HT1080 (cell line): ENCODE results near the gene GRAMD1B. TPM values are rescaled to one million over a fixed set of nuclear protein-coding genes. Genes with fewer than 3 reads are reported as not detected.
"Not testable (repeated sequence)": the region's sequence is repeated elsewhere in the genome, so short reads cannot be mapped to it uniquely, and the experiment has no call there.

ENCODE experiments used
- DNase-seq: peaks from one replicate; pipeline ENCODE4 v3.0.0-alpha.2; 2015; ENCODE audit warnings: low read depth
- total RNA-seq: library from RNA; depleted of rRNA; stranded (reverse); fragments of >200 nt; shearing (Covaris generic); gene quantifications from 2 replicates; pipeline ENCODE4 v1.2.3, GENCODE V29; 2014

The GRAMD1B gene
- total RNA-seq, 1 experiment from 2014 or later: 70.9 TPM

DNA sequence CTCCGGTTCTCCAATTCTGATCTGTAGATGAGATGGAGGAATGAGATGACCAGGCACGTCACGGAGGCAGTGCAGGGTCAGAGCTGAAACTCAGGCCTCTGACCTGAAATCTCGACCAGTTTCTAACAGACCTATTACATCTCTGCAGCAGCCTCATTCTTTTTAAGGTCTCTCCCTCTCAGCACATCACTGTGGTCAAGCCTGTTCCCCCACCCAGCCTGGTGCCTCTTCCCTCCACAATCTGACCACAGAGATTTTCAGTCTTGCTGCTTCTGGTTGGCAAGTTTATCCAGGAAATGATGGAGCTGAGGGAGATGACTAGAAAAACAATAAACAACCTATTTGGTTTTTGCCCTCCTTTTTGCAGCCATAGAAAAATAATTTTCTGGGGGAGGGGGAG is 9.5 kb downstream of the GRAMD1B start:
- no peak for DNase-seq

DNA sequence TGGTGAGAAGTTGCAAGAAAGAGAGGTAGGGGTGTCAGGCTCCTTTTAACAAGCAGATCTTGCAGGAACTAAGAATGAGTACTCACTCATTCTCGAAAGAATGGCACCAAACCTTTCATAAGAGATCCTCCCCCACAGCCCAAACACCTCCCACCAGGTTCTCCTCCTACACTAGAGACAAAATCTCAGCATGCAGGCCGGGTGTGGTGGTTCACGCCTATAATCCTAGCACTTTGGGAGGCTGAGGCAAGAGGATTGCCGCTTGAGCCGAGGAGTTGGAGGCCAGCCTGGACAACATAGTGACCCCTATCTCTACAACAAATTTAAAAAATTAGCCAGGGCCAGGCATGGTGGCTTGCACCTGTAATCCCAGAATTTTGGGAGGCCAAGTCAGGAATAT is 11.1 kb downstream of the GRAMD1B start:
- DNase-seq: no peak

DNA sequence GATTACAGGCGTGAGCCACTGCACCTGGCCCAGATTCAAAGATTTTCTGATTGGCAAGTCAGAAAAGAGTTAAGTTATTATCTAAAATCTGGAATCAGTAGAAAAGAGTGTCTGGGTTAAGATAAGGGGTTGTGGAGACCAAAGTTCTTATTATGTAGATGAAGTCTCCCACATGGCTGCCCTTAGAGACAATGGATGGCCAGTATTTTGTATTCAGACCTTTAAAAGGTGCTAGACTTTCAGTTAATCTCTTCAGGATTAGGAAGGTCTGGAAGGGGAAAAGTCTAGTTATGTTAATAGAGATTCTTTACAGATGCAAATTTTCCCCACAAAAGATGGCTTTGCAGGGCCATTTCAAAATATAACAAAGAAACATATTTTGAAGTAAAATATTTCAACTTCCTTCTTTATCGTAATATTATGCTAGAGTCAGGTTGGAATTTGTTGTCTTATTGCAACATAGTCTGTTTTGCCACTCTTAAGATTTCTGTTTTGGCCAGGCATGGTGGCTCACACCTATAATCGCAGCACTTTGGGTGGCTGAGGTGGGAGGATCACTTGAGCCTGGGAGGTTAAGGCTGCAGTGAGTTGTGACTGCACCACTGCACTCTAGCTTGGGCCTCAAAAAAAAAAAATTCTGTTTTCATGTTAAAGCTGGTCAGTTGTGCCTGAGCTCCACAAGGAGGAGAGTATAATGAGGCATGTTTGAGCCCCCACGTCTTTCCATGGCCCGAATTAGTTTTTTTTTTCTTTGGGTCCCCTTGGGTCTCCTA is 14.0 kb downstream of the GRAMD1B start:
- no peak for DNase-seq

DNA sequence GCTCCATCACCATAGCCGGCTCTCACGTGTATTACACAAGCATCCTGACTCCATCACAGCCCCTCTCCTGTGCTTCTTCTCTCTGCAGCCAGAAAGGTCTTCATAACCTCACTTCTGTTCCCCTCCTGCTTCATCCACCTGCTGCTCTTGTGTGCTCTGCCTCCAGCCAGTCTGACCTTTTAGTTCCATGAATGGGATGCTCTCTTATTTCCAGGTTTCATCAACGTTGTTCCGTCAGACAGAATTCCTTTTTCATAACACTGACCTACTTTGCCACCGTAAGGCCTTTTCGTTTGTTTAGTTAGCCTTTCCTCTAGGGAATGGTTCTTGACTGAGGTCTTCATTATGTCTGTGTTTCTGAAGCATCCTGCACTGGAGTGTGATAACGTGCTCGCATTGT is 18.8 kb downstream of the GRAMD1B start:
- no peak for DNase-seq

DNA sequence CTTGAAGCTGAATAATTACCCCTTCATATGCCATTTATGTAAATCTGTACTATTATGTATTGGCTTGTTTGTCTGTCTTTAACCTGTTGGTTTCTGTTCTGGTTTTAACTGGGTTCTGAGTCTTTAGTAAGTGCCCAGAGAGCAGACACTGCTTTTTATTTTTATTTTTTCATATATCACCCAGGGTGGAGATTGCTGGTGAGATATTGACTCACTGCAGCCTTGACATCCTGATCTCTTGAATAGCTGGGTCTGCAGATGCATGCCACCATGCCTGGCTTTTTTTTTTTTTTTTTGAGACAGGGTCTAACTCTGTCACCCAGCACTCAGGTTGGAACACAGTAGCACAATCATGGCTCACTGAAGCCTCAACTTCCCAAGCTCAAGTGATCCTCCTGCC is 19.4 kb downstream of the GRAMD1B start:
- no peak for DNase-seq

DNA sequence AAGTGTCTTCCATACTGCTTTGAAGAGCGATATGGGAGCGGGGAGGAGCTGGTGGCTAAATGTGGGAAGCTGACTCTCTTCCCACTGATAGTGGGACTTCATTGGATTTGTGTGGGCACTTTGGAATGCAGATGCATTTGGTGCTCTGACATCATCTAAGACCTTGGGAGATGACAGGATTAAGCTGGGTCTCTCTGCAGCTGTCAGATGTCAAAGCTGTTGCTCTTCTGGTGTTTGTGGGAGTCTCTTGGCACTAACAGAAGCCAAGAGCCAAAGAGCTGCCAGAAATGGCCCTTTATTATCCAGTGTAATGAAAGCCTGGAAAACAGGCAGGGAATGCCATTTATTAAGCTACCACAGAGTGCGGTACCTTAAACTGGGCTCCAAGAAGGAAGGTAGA is 20.6 kb downstream of the GRAMD1B start:
- no peak for DNase-seq

DNA sequence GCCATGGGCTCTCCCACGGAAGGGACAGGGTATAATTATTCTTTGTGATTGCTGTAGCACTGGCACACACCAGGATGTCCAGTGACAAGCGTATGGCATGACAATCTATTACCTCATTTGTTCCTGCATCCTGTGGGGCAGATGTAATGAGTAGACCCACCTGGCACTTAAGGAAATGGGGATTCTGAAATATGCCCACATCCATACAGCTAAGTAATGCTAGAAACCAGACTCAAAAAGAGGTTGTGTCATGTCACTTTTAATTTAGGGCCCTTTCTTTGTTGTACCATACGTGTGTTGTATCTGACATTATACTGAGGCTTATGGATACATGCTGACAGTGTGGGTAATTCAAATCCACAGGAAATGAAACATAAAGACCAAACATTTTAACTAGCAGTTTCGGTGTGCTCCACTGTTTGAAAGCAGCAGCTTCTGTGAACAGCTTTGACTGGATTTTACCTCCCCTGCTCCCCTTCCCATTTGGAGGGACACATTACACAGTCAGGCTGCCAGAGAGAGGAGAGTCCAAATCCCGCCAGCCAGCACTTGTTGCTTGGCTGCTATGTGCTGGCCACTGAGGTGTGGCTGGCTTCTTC is 21.2 kb downstream of the GRAMD1B start:
- no peak for DNase-seq

DNA sequence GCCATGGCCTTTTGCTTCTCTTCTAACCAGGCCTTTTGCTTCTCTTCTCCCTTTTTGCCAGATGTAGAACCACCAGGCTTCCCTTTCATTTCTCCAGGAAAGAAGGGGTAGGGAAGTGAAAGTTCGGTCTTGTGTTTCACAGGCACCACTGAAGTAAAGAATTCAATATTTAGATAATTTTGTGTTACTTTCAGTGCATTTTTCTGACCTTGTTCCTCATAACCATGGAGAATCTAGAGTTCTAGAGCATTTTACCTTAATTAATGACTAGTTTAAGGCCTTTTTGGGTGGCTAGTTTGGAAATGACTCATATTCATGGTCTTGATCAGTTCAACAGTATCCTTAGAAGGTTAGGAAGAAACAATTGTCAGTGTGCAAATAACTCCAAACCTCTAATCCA is 22.7 kb downstream of the GRAMD1B start:
- DNase-seq: no peak

DNA sequence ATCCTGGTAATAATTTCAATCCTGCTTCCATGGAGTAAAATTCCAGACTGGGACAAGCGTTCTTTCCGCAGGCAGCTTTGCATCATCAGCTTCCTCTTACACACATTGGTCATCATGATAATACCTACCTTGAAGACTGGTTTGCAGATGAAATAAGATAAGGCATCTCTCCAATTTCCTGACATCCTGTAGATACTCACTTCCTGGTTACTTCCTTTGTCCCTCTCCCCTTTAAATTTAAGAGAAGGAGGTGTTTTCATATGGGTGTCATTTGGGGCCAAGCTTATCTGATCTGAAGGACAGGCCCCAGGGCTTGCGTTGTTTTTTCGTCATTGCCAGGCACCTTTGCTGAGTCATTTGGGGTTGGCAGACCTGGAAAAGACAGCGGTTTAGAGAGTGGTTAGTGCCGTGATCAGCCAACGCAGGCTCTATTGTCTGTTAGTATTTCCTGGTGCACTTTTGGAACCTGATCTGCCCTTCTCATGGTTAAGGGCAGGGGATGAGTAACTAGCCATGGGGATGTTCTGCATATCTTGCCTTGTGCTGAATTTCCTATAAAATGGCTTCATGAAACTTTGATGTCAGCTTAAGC is 24.1 kb downstream of the GRAMD1B start:
- DNase-seq: peak; percentile 99

DNA sequence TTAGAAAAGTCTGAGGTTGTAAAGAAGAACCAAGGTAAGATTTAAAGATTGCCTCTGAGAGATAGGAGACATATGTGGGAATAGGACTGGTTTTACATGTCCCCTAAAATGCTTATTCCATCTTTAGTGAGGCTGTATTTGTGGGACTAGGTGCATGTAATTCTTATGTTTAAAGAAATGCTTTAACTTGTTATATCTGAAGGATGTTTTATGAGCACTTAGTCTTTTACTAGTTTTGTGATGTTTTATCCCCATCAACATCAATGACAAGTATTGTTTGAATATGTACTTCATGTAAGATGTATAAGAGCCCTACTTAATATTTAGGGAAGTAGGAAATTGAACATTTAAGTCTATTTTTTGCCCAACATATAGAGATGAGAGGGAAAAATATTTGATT is 24.7 kb downstream of the GRAMD1B start:
- DNase-seq: no peak

DNA sequence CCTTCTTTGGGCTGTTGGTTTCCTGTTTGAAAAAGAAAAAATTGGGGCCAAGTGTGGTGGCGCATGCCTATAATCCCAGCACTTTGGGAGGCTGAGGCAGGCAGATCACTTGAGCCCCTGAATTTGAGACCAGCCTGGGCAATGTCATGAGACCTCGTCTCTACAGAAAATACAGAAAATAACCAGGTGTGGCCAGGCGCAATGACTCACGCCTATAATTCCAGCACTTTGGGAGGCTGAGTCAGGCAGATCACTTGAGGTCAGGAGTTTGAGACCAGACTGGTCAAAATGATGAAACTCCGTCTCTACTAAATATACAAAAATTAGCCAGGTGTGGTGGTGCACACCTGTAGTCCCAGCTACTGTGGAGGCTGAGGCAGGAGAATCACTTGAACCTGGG is 26.4 kb downstream of the GRAMD1B start:
- peak; percentile 78 for DNase-seq

DNA sequence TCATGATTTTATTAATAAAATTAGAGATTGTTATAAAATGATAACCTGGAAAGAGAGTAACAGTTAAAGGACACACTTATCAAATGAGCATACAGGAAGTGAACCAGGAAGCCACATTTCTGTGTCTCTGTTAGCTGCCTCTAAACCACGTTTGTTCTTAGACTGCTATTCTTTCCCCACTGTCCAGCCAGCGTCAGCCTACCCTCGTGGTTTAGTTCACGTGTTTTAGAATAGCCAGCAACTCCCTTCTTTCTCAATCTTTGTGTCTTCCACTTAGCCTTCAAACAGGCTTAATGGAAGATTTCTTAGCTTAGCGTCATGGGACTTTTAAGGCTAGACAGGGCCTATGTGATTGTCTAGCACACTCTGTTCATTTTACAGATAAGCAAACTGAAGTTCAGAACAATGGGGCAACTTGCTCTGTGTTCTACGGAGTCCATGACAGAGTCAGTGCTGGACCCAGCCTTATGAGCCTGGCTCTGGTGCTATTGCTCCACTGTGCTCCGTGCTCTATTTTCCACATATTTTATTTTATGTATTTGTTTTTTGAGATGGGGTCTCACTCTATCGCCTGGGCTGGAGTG is 27.2 kb downstream of the GRAMD1B start:
- DNase-seq: no peak

DNA sequence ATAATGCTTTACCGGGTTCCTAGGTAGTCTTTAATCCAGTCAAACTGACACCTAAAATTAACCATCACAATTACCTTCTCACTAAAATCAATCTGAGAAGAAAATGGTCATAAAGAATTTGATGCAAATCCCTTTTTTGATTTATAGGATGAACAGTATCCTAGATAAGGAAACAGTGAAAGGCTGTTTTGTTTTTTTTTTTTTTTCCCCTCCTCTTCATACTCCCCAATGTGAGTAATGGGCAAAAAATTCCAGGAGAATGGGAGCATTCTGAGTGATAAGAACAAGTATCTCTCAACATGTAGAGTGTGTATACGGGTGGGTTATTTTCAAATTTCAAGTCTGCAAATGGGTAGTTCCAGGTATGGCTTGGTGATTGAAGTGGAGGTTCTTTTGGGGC is 28.4 kb downstream of the GRAMD1B start:
- no peak for DNase-seq

DNA sequence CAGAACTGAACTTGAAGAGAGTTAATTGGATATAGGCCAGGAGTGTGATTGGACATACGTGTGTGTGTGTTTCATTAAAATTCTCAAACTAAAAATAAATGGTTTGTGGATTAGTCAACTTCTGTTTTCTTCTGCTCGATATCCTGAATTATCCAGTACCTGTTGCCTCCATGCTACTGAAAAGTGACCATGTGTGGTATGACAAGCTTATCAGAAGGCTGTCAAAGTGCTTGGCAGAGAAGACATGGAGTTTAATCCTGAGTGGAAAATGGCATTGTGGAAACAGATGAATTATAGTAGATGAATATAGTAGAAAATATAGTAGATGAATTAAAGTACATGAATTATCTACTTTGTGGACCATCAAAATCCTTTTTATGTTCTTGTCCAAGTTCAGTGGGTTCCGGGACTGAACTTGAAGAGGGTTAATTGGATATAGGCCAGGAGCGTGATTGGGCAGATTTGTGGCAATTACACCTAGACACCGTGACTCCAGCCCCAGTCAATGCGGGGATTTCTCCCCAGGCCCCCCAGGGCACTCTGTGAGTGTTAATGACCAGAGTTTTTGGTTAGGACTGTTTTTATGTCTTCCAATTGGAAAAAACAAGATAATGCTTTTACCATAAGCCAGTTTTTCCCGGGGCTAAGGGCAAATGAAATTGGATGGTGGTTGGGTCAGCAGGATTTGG is 30.1 kb downstream of the GRAMD1B start:
- no peak for DNase-seq

DNA sequence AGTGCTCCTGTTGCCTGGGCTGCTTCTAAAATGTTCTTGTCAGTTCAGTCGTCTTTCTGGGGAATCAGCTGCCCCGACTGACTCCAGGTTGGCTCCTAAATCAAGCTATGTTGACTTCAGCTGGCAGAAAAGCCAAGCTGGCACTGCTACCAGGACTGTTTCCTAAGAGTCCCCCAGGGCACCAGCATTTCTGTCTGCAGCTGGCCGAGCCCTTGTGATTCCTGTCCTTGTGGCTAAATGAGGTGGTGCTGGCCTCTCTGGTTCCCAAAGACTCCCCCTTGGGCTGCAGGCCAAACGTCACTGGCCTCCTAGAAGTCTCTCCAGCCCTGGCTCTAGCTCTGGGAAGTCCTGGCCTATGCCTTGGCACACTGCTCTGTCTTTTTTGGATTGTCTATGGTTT is 31.1 kb downstream of the GRAMD1B start:
- DNase-seq: no peak

DNA sequence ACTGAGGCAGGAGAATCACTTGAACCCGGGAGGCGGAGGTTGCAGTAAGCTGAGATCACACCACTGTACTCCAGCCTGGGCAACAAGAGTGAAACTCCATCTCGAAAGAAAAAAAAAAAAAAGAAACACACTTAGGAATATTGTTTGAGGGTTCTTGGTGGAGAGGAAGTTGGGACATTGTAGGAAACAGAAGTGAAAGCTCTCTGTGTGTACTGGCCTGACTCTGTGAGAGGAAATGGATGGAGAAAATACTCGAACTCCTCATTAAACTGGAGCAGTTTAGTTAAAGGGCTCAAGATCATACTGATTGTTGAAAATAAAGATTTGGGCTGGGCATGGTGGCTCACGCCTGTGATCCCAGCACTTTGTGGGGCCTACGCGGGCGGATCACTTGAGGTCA is 35.6 kb downstream of the GRAMD1B start:
- not testable (repeated sequence) for DNase-seq

DNA sequence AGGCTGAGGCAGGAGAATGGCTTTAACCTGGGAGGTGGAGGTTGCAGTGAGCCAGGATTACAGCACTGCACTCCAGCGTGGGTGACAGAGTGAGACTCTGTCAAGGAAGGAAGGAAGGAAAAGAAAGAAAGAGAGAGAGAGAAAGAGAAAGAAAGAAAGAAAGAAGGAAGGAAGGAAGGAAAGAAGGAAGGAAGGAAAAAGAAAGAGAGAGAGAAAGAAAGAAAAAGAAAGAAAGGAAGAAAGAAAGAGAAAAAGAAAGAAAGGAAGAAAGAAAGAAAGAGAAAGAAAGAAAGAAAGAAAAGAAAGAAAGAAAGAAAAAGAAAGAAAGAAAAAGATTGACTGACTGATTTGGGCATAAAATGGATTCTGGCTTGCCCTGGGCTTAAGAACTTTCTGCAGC is 36.1 kb downstream of the GRAMD1B start:
- not testable (repeated sequence) for DNase-seq

DNA sequence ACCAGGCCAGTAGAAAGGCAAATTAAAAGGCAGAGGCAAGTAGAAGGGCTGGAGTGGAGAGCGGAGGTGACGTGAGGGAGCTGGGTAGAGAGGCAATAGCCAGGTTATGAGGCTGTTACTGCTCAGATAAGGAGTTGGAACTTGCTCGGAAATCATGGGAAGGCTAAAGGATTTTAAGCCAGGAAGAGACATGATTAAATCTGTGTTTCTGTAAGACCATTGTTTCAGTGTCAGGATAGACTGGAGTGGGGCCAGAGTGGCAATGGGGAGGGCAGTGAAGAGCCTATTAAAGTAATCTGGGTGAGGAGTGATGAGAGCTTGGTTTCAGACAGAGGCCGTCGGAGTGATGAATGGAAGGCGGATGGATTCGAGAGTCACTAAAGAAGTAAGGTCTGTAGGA is 39.0 kb downstream of the GRAMD1B start:
- no peak for DNase-seq

DNA sequence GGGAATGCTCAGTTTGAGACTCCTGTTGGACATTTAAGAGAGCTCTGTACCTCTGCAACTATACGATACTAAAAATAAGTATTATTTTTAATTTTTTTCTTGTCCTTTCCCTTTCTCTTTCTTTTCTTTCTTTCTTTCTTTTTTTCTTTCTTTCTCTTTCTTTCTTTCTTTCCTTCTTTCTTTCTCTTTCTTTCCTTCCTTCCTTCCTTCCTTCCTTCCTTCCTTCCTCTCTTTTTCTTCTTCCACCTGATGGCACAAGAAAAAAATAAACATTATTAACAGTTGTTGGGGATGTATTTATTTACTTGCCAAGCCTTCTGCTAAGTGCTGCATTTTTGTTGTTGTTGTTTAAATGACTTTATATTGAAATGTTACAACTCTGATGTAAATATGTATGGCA is 39.5 kb downstream of the GRAMD1B start:
- no peak for DNase-seq

DNA sequence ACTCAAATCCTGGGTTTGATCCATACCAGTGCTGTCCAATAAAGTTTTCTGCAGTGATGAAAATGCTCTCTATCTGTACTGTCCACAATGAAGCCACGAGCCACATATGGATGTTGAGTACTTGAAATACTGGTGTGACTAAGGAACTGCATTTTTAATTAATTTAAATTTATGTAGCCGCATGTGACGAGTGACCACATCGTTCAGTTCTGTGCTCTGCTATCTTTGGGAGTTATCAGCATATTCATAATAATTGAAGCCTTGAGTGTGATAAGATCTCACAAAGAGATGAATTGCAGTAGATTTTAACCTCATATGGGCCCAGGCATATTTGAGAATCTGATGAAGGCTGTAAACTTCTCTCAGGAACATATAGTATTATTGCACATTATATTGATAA is 40.8 kb downstream of the GRAMD1B start:
- DNase-seq: no peak

DNA sequence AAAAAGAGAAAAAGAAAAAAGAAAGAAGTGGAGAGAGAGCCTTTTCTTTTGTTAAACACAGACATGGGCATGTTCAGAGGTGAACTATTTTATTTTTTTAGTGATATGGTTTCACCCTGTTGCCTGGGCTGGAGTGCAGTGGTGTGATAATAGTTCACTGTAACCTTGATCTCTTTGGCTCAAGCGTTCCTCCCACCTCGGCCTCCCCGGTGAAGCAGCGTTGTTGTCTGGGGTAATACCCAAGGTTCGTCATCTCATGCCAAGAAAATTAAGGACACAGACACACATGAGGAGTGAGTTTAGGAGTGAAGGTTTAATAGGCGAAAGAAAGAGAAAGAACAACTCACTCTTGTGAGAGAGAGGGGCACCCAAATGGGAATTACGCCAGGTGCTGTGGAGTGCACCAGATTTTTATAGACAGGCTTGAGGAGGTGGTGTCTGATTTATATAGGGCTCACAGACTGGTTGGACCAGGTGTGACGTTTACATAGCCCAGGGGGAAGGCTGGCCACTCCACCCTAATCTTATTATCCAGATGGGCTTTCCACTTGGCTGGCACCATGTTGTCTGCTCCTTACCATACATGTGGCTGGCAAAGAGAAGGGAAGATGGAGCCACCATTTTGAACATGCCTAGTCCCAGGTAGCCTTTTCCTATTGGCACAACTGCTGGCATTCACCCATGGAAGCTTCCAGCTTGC is 42.3 kb downstream of the GRAMD1B start:
- no peak for DNase-seq
